SK-N-SH (cell line): Measurements from ENCODE around the gene PROSER3. TPM values are rescaled to one million over a fixed set of nuclear protein-coding genes. Genes with fewer than 3 reads are reported as not detected.

Experiments
- CTCF ChIA-PET: fragments of 300-600, 350-600 bp; formaldehyde crosslinking; extraction: SDS; loops from one replicate; lab custom pipeline; 2021; lab: Yijun Ruan, JAX
- POLR2A ChIA-PET: fragments of 350-600 bp; sonication (Branson Sonifier 250); formaldehyde crosslinking; extraction: SDS; loops from one replicate; lab custom pipeline; 2020; ENCODE audit warnings: antibody characterized with exemption, inconsistent platforms; lab: Yijun Ruan, JAX
- DNase-seq: peaks from one replicate; pipeline ENCODE4 v3.0.0; 2012
- H2AFZ ChIP-seq: fragments of 200-600 bp; sonication (generic); 2 replicates; pipeline ENCODE4 v1.8.1; 2016; ENCODE audit warnings: antibody characterized with exemption, mild to moderate bottlenecking, low read depth
- H3F3A ChIP-seq: fragments of 200-600 bp; sonication (generic); replicated peaks from 2 replicates; pipeline ENCODE3; 2016; ENCODE audit warnings: antibody characterized with exemption, mild to moderate bottlenecking; ENCODE audit not compliant: insufficient read depth
- H3K27ac ChIP-seq, 2 experiments: fragments of 200-500 bp in 1 of 2; fragments of 200-600 bp in 1 of 2; sonication (Bioruptor generic) in 1 of 2; sonication (generic), shearing (Covaris generic) in 1 of 2; 2 replicates each; pipeline versions ENCODE4 v1.5.1 to v1.6.1; 2014 to 2016; ENCODE audit warnings: low read depth in 2 of 2, inconsistent platforms in 1 of 2, low read length in 1 of 2, mild to moderate bottlenecking in 1 of 2, mixed read lengths in 1 of 2
- H3K27me3 ChIP-seq: fragments of 200-600 bp; sonication (generic), shearing (Covaris generic); 2 replicates; pipeline ENCODE4 v1.6.1; 2016; ENCODE audit warnings: mixed run types; ENCODE audit not compliant: insufficient read depth
- H3K36me3 ChIP-seq, 2 experiments: fragments of 200-500 bp in 1 of 2; fragments of 200-600 bp in 1 of 2; sonication (Bioruptor generic) in 1 of 2; sonication (generic) in 1 of 2; replicated peaks in 1 of 2; 2 replicates each; pipeline versions ENCODE3 to v1.5.1; 2014 to 2016; ENCODE audit warnings: low read length in 1 of 2, mild to moderate bottlenecking in 1 of 2; ENCODE audit not compliant: insufficient read depth in 2 of 2, control insufficient read depth in 1 of 2
- H3K4me1 ChIP-seq, 2 experiments: fragments of 200-500 bp in 1 of 2; fragments of 200-600 bp in 1 of 2; sonication (Bioruptor generic) in 1 of 2; sonication (generic), shearing (Covaris generic) in 1 of 2; 2 replicates each; pipeline versions ENCODE4 v1.5.1 to v1.6.1; 2014 to 2016; ENCODE audit warnings: low read depth in 1 of 2, low read length in 1 of 2, mixed run types in 1 of 2; ENCODE audit not compliant: insufficient read depth in 2 of 2, control insufficient read depth in 1 of 2
- H3K4me2 ChIP-seq: fragments of 200-600 bp; sonication (generic), shearing (Covaris generic); 2 replicates; pipeline ENCODE4 v1.6.1; 2017; ENCODE audit warnings: mixed run types
- H3K4me3 ChIP-seq, 2 experiments: fragments of 200-500 bp in 1 of 2; fragments of 200-600 bp in 1 of 2; sonication (Bioruptor generic) in 1 of 2; sonication (generic), shearing (Covaris generic) in 1 of 2; 2 replicates each; pipeline versions ENCODE4 v1.5.1 to v1.8.1; 2014 to 2016; ENCODE audit warnings: low read depth in 2 of 2, inconsistent platforms in 1 of 2, low read length in 1 of 2, mild to moderate bottlenecking in 1 of 2, mixed read lengths in 1 of 2, moderate library complexity in 1 of 2
- H3K79me2 ChIP-seq: fragments of 200-600 bp; sonication (generic); 2 replicates; pipeline ENCODE4 v1.8.1; 2017; ENCODE audit warnings: mild to moderate bottlenecking; ENCODE audit not compliant: insufficient read depth
- H3K9ac ChIP-seq: fragments of 200-600 bp; sonication (generic); 2 replicates; pipeline ENCODE4 v1.6.1; 2017; ENCODE audit warnings: mixed run types
- H3K9me2 ChIP-seq: fragments of 200-600 bp; sonication (generic); 2 replicates; pipeline ENCODE4 v1.6.1; 2017; ENCODE audit warnings: mixed run types
- H3K9me3 ChIP-seq: fragments of 200-600 bp; sonication (generic); 2 replicates; pipeline ENCODE4 v1.6.1; 2017; ENCODE audit warnings: mixed run types, mild to moderate bottlenecking, moderate library complexity
- H4K20me1 ChIP-seq: fragments of 200-600 bp; sonication (generic); 2 replicates; pipeline ENCODE4 v1.6.1; 2017; ENCODE audit warnings: mild to moderate bottlenecking, mixed run types; ENCODE audit not compliant: insufficient read depth
- EP300 ChIP-seq, 2 experiments: IDR thresholded peaks; 2 replicates each; pipeline versions ENCODE4 v1.4.0 to v1.6.1; 2012; ENCODE audit warnings: borderline replicate concordance in 1 of 2, low read depth in 1 of 2, low read length in 1 of 2
- FOSL2 ChIP-seq: IDR thresholded peaks from 2 replicates; pipeline ENCODE4 v1.4.0; 2012; ENCODE audit warnings: low read depth, mild to moderate bottlenecking, moderate library complexity, borderline replicate concordance
- GABPA ChIP-seq: IDR thresholded peaks from 2 replicates; pipeline ENCODE4 v1.4.0; 2012; ENCODE audit warnings: low read depth, mild to moderate bottlenecking
- MXI1 ChIP-seq: IDR thresholded peaks from 2 replicates; pipeline ENCODE4 v1.6.1; 2012; ENCODE audit warnings: mild to moderate bottlenecking, low read depth, low read length, improper control_type of control experiment
- NFIC ChIP-seq: IDR thresholded peaks from 2 replicates; pipeline ENCODE4 v1.4.0; 2012; ENCODE audit warnings: borderline replicate concordance
- NRF1 ChIP-seq: IDR thresholded peaks from 2 replicates; pipeline ENCODE4 v1.6.1; 2012; ENCODE audit warnings: low read depth, mild to moderate bottlenecking, low read length
- POLR2AphosphoS5 ChIP-seq: IDR thresholded peaks from 2 replicates; pipeline ENCODE4 v1.6.1; 2012; ENCODE audit warnings: low read depth, low read length
- RFX5 ChIP-seq: IDR thresholded peaks from 2 replicates; pipeline ENCODE4 v1.6.1; 2012; ENCODE audit warnings: mild to moderate bottlenecking, improper control_type of control experiment, low read length
- RXRA ChIP-seq: IDR thresholded peaks from 2 replicates; pipeline ENCODE4 v1.4.0; 2012; ENCODE audit warnings: low read depth, mild to moderate bottlenecking, borderline replicate concordance
- SIN3A ChIP-seq: IDR thresholded peaks from 2 replicates; pipeline ENCODE4 v1.6.1; 2012; ENCODE audit warnings: low read depth, mild to moderate bottlenecking, low read length, moderate library complexity, borderline replicate concordance
- WGBS: methylation state at CpG from one replicate; pipeline ENCODE4 v1.1.6; 2017; ENCODE audit warnings: low lambda C conversion rate; 5-methylcytosine and 5-hydroxymethylcytosine counted together
- polyA plus RNA-seq, 3 experiments: library from polyadenylated mRNA; depleted of rRNA; stranded (reverse); fragments of >200 nt; gene quantifications; 2 replicates each; pipeline ENCODE4 v1.2.3, GENCODE V29; 2012
- TF ChIP-seq, protein P1 (sequence below): IDR thresholded peaks from 2 replicates; pipeline ENCODE4 v1.6.1; 2012; ENCODE audit warnings: mild to moderate bottlenecking, low read depth, low read length, moderate library complexity
- TF ChIP-seq, protein P2 (sequence below): fragments of 200-600 bp; sonication (generic); IDR thresholded peaks from 2 replicates; pipeline ENCODE4 v1.6.1; 2017; ENCODE audit warnings: antibody characterized with exemption, mild to moderate bottlenecking, moderate library complexity

PROSER3 gene
- polyA plus RNA-seq, 1 of the 3 experiments (the other 2 are of a cell fraction), result 12.5 TPM

DNA sequence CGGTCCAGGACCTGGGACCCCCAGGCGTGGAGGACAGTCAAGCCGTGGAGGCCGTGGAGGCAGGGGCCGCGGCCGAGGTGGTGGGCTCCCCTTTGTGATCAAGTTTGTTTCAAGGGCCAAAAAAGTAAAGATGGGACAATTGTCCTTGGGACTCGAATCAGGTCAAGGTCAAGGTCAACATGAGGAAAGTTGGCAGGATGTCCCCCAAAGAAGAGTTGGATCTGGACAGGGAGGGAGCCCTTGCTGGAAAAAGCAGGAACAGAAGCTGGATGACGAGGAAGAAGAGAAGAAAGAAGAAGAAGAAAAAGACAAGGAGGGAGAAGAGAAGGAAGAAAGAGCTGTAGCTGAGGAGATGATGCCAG, 37.8 kb upstream of the PROSER3 start (continued):
- TF ChIP-seq, protein P1, sequence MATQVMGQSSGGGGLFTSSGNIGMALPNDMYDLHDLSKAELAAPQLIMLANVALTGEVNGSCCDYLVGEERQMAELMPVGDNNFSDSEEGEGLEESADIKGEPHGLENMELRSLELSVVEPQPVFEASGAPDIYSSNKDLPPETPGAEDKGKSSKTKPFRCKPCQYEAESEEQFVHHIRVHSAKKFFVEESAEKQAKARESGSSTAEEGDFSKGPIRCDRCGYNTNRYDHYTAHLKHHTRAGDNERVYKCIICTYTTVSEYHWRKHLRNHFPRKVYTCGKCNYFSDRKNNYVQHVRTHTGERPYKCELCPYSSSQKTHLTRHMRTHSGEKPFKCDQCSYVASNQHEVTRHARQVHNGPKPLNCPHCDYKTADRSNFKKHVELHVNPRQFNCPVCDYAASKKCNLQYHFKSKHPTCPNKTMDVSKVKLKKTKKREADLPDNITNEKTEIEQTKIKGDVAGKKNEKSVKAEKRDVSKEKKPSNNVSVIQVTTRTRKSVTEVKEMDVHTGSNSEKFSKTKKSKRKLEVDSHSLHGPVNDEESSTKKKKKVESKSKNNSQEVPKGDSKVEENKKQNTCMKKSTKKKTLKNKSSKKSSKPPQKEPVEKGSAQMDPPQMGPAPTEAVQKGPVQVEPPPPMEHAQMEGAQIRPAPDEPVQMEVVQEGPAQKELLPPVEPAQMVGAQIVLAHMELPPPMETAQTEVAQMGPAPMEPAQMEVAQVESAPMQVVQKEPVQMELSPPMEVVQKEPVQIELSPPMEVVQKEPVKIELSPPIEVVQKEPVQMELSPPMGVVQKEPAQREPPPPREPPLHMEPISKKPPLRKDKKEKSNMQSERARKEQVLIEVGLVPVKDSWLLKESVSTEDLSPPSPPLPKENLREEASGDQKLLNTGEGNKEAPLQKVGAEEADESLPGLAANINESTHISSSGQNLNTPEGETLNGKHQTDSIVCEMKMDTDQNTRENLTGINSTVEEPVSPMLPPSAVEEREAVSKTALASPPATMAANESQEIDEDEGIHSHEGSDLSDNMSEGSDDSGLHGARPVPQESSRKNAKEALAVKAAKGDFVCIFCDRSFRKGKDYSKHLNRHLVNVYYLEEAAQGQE, result no peak

DNA sequence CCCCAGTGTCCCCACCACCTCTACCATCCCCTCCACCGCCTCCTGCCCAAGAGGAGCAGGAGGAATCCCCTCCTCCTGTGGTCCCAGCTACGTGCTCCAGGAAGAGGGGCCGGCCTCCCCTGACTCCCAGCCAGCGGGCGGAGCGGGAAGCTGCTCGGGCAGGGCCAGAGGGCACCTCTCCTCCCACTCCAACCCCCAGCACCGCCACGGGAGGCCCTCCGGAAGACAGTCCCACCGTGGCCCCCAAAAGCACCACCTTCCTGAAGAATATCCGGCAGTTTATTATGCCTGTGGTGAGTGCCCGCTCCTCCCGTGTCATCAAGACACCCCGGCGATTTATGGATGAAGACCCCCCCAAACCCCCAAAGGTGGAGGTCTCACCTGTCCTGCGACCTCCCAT, 37.3 kb upstream of the PROSER3 start:
- no peaks in the 10 kb centered on the region for H3K9me3 ChIP-seq
- no peak overlapping the region for H3K9ac ChIP-seq
- no peak for DNase-seq
- TF ChIP-seq RXRA, result no peak
- TF ChIP-seq GABPA, result no peak
- TF ChIP-seq, protein P2, sequence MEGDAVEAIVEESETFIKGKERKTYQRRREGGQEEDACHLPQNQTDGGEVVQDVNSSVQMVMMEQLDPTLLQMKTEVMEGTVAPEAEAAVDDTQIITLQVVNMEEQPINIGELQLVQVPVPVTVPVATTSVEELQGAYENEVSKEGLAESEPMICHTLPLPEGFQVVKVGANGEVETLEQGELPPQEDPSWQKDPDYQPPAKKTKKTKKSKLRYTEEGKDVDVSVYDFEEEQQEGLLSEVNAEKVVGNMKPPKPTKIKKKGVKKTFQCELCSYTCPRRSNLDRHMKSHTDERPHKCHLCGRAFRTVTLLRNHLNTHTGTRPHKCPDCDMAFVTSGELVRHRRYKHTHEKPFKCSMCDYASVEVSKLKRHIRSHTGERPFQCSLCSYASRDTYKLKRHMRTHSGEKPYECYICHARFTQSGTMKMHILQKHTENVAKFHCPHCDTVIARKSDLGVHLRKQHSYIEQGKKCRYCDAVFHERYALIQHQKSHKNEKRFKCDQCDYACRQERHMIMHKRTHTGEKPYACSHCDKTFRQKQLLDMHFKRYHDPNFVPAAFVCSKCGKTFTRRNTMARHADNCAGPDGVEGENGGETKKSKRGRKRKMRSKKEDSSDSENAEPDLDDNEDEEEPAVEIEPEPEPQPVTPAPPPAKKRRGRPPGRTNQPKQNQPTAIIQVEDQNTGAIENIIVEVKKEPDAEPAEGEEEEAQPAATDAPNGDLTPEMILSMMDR, result no peak
- no peak for TF ChIP-seq EP300 (IDR thresholded peaks at IDR 0.05; ENCODE audit: borderline replicate concordance in 1 of 2, low read depth in 1 of 2, low read length in 1 of 2)
- TF ChIP-seq NFIC, result no peak
- TF ChIP-seq POLR2AphosphoS5, result no peak
- TF ChIP-seq FOSL2, result no peak
- no peak for TF ChIP-seq SIN3A
- TF ChIP-seq MXI1, result no peak
- no peak for TF ChIP-seq NRF1
- no peak for TF ChIP-seq RFX5
- H3K79me2 ChIP-seq, result peaks cover 28% of the 10 kb centered on the region
- H3K4me2 ChIP-seq, result no peak overlapping the region
- H3K4me3 ChIP-seq, result no peak overlapping the region
- H3K4me1 ChIP-seq, result peaks cover 5 to 20% of the 10 kb centered on the region in 2 experiments; a peak in 3 of 4 replicates
- H3F3A ChIP-seq, result peaks cover 6% of the 10 kb centered on the region
- H2AFZ ChIP-seq, result no peak overlapping the region
- H3K9me2 ChIP-seq, result no peaks in the 10 kb centered on the region
- 96% methylated on average over 8 of the region's 17 CpGs for WGBS
- no peak overlapping the region for H3K27ac ChIP-seq
- ChIA-PET POLR2A (interaction anchor here (1.6 kb wide), 1 partner anchor 16 kb away, joined by 5 read pairs; no protein-coding TSS in a partner anchor), CTCF (interaction anchor here (2.4 kb wide), 1 partner anchor 20 kb away, joined by 7 read pairs; no protein-coding TSS in a partner anchor)
- no peaks in the 10 kb centered on the region for H3K27me3 ChIP-seq
- peaks cover 13 to 51% of the 10 kb centered on the region in 2 experiments for H3K36me3 ChIP-seq
- peaks cover 28% of the 10 kb centered on the region for H4K20me1 ChIP-seq
